Measurements from ENCODE around the gene MARCHF3.
A peak's percentile ranks its signal among the peaks of the same experiment; 100 is the strongest.
"Not testable (repeated sequence)": the region's sequence is repeated elsewhere in the genome, so short reads cannot be mapped to it uniquely, and the experiment has no call there.

The MARCHF3 gene, protein sequence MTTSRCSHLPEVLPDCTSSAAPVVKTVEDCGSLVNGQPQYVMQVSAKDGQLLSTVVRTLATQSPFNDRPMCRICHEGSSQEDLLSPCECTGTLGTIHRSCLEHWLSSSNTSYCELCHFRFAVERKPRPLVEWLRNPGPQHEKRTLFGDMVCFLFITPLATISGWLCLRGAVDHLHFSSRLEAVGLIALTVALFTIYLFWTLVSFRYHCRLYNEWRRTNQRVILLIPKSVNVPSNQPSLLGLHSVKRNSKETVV

DNA sequence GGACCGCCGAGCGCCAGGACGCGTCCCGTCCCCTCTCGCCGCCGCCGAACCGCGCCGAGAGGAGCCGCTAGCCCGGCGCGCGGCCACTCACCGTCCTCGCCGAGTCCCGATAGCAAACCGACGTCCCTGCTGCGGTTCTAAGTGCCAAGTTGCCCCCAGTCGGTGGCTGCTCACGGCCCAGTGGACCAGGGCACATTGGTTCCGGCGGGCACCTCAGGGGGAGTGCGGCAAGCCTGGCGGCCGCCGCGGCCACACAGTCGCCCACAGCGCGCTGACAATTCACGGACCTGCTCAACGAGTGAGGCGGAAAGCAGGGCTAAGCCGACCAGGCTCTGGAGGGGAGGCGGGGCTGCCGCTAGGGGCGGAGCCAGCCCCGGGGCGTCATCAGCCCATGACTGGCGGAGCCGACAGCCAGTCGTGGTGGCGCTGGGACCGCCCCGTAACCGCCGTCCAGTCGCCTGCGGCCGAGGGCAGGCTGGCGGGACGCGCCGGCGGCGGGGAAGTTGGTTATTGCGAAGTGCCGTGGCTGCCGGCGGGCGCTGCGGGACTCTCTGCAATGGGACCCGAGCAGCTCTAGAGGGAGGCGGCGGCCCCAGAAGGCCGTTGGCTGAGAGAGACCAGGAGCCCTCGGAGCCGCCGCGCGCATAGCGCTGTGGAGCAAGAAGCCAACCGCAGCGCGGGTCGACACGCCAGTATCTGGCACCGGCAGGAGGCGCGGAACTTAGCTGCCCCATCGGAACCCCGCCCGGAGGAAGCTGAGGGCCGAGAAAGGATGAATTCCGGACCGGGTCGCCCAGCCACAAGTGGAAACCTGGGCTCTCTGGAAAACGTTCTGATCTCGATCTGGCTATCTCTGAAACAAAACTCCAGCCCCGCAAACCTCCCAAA lies at the start of gene MARCHF3:
TSS of gene MARCHF3 (minus strand) at position 300 of the 888 bp plus-strand sequence. CDS start 112,387 bp downstream, outside the sequence.
- peak; percentile 96 for DNase-seq

DNA sequence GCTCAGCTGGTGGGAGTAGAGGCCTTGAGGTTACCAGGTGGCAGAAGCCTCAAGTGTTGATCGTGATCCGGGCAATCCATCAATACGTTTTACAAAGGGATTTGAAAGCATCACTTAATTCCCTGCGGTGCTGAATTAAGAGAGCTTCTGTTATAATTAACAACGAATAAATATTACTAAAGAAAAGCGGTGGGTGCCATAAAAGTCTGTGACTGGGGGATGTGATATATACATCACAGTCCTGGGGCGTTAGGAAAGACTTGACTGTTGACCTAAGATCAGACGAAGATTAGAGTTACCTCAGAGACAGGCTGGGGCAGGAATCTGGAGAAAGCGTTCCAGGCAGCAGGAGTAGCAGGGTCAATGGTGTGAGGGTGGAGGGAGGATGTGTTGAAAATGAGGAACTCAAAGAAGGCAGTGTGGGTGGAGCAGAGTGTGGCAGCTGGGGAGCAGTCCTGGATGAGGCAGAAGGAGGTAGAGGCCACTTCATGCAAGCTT lies 49.7 kb upstream of the MARCHF3 start:
- no peak for DNase-seq

DNA sequence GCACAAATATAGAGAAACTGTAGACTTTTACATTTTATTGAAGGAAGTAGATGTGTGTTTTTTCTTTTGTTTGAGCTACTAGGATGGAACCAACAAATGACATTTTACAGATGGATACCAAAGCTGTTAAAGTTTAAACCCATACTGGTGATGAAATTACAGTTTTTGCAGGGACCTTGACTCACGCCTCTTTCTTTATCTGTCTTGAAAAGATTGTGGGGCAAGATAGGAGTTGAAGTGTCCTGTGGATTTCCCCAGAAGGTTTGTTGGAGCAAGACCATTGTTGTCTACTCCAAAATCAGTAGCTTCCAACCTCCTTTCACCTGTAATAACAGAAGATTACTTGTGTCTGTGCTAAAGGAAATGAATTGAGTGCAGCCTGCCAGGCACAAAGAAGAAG lies 47.0 kb upstream of the MARCHF3 start:
- DNase-seq, result no peak

DNA sequence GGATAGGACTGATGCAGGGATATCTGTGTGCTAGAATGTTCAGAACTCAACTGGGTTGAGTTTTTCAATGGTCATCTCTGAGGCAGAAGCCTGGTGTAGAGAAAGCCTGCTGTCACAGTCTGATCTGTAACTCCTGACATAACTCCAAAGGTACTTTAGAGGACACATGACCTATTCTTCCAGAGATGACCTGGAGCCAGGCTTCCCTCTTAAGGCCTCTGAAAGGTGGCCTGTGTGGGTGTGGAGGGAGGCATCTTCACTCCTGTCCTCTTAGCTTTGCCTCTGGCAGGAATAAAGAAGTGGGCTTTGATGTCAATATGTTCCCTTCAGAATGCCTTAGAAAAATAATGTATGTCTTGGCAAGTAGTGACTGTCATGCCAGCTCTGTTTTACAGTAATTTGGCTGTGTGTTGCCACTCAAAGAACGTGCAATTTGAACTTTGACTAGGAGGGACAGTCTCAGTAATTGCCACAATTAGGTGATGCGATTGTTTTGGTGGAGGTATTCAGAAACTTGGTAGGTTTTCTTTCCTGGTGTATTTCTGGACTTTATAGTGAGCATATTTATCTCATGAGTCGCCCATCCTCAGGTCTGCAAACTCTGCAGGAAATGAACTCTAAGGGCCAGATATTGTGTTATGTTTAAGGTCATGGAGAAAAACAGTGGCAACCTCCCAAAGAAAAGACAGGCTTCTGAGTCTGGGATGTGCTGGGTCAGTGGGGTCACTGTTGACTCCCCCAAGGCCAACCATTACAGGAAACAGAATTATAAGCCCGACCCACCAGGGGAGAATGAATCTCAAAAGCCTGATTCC lies 46.2 kb upstream of the MARCHF3 start:
- DNase-seq, result no peak

GRCh38 chr5:127074466-127074865 lies 44.1 kb upstream of the MARCHF3 start:
- no peak for DNase-seq

- peak; percentile 83 for DNase-seq
Measured at GRCh38 chr5:127072861-127073846, 42.8 kb upstream of the MARCHF3 start, which contains the start of gene C5orf63. C5orf63 (minus strand) TSS chr5:127073502; CDS start chr5:127058995, 14,507 bp downstream.

DNA sequence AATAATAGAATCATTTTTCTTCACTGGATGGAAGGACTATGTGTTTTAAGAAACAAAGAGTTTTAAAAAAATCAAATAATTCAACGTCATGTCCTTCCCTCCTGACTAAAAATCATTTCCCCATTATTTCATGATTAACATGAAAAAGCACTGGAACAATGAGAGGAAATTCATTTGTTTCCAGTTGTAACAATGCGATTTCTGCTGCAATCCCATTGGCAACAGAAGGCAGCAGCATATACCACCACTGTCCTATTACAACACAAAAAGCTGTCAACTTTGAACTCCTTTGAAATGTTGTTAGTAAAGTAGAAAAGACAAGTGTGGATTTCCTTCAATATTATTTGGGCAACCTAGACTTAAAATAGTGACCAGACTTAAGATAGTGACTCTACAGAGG lies 39.9 kb upstream of the MARCHF3 start:
- DNase-seq, result no peak

DNA sequence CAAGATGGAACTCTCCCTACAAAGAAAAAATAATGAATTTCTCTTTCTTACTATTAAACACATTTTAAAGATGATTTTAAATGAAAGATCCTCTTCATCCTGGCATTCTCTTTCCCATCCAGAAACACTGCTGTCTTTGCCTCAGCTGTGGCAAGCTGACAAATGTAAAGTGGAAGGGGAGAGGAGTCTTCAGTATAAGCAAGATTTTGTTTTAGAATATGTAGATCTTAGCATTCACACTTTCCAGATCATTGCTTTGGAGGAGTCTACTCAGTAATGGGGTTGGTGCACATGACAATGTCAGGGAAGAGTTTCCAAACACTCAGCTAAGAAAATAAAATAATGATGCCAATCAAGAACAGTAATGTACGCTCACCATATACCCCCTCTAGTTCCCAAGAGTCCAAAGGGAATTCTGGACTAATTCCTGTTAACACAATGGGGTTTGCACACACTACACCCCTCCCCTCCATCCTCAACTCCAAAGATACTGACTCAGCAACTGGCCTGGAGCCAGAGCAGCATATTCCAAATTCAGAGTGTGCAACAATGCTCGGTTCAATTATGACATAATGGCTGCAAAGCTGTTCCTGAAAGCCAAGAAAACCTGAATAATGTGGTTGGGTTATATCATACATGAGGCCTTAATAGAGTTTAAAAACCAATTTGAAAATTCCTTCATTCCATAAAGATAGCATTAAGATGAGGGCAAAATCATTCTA lies 38.3 kb upstream of the MARCHF3 start:
- DNase-seq, result no peak

- DNase-seq, result no peak
Measured at GRCh38 chr5:127066721-127067120, 36.4 kb upstream of the MARCHF3 start.

DNA sequence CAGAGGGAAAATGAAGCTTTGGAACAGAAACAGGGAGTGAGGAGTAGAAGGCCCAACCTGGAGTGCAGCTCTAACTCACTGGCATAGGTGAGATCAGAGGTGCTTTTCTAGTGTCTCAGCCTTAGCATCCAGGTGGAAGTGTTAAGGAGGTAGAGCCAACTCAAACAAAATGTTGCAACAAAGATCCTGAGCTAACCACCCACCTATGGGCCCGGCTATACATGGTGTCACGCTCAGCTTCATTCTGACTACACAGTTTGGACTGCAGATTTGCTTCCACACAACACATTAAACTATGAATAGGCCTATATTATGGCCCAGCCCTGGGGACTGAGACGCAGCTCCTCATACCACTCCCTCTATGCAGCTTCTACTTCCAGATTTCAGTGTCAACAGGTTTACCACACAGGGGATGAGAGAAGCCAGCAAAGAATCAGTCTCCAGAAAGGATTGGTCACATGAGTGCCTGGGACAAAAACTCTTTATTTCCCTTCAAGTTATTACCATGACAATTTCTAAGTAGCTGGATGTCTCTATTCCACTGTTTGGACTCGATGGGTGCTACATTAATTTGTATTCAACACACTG lies 34.0 kb upstream of the MARCHF3 start:
- DNase-seq, result no peak

- no peak for DNase-seq
Measured at GRCh38 chr5:127063257-127063913, 33.0 kb upstream of the MARCHF3 start.

- DNase-seq, result no peak
Measured at GRCh38 chr5:127061956-127062355, 31.6 kb upstream of the MARCHF3 start.

DNA sequence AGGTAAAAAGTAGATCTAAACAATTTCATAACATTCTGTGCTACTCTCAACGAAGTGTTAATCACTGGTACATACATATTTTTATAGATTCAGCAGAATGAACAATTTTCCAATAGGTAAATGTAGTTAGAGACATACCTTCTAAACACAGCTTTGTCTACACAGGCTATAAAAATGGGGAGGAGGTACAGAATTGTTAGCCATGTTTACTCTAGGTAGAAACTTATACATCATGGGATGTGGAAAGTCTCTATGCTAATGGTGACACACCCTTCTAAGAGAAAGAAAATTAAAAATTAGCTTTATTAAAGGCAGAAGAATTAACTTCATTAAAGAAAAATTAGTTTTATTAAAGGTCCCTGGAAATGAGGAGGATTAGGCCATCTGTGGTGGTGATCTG lies 31.2 kb upstream of the MARCHF3 start:
- no peak for DNase-seq

- DNase-seq, result no peak
Measured at GRCh38 chr5:127060470-127060985, 30.2 kb upstream of the MARCHF3 start.

DNA sequence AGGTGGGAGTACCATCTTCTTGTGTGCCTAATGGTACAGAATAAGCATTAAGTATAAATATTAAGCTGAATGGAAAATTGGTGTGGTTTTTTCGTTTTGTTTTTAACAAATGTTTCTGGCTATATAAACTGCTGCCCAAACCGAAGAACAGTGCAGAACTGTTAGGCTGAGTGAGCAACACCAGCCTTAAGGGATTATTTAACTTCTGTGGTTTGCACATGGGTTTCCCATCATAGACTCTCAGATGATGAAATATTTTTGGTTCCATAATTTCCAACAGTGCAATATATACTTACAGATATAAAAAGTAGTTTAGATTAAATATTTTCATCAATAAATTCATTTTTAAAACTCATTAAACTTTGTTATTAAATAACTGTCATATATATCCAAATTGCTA lies 26.5 kb upstream of the MARCHF3 start:
- DNase-seq, result no peak

GRCh38 chr5:127055880-127056653 lies 25.7 kb upstream of the MARCHF3 start:
- no peak for DNase-seq

DNA sequence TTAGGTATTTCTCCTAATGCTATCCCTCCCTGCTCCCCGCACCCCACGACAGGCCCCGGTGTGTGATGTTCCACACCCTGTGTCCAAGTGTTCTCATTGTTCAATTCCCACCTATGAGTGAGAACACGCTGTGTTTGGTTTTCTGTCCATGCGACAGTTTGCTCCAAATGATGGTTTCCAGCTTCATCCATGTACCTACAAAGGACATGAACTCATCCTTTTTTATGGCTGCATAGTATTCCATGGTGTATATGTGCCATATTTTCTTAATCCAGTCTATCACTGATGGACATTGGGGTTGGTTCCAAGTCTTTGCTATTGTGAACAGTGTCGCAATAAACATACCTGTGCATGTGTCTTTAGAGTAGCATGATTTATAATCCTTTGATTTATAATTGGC lies 23.2 kb upstream of the MARCHF3 start:
- DNase-seq, result not testable (repeated sequence)

- DNase-seq, result no peak
Measured at GRCh38 chr5:127053049-127053448, 22.7 kb upstream of the MARCHF3 start.

DNA sequence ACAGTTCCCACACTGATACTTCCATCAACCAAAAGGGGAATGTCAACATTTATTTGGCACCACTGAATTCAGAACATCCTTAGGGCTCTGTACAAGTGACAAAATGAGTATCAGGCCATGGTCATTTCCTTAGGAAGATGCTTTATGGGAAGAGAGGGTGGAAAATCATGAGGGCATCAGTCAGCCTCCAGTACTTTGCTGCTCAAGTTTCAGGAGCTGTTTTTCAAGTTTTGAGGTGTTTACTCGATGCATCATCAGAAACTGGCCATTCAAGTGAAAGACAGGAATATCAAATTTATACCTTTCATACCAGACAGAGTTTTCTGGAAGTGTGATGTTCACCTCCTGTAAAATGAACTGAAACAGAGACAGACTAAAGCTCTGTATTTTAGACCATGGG lies 21.2 kb upstream of the MARCHF3 start:
- no peak for DNase-seq
